Left ventricle myocardium inferior (tissue), 1 donor: ENCODE results near the gene ADAMTS7. TPM values are rescaled to one million over a fixed set of nuclear protein-coding genes. Genes with fewer than 3 reads are reported as not detected.
A peak's percentile ranks its signal among the peaks of the same experiment; 100 is the strongest.

Experiments used
- DNase-seq: peaks from one replicate; pipeline ENCODE4 v3.0.0-alpha.2; 2020
- H3K27ac ChIP-seq: fragments of 200-600 bp; replicated peaks from 2 replicates; pipeline ENCODE4 v1.8.0; 2021
- H3K27me3 ChIP-seq: fragments of 200-600 bp; 2 replicates; pipeline ENCODE4 v1.8.0; 2021; ENCODE audit warnings: low read depth
- H3K36me3 ChIP-seq: fragments of 200-600 bp; 2 replicates; pipeline ENCODE4 v1.8.0; 2021
- H3K4me1 ChIP-seq: fragments of 200-600 bp; 2 replicates; pipeline ENCODE4 v1.8.0; 2021
- H3K4me3 ChIP-seq: fragments of 200-600 bp; 2 replicates; pipeline ENCODE4 v1.8.0; 2021; ENCODE audit warnings: mild to moderate bottlenecking, moderate library complexity
- H3K9me3 ChIP-seq: fragments of 200-600 bp; replicated peaks from 2 replicates; pipeline ENCODE4 v1.8.0; 2021
- CTCF ChIP-seq: fragments of 200-600 bp; IDR thresholded peaks from 2 replicates; pipeline ENCODE4 v1.8.0; 2021; ENCODE audit warnings: antibody characterized with exemption, mild to moderate bottlenecking, borderline replicate concordance
- intact Hi-C: fragments of 100-400 bp; cut with micrococcal nuclease; formaldehyde crosslinking; loops from one replicate; pipeline ENCODE4 v1.11.0; 2022
- total RNA-seq: library from RNA; stranded (reverse); fragmentation: NEBNext Ultra II Directional; extraction: Animal tissue kit (Norgen Biotek cat#: 25700); gene quantifications from one replicate; pipeline ENCODE4 v1.2.1, GENCODE V29; 2021
- donor health status: DM: no; HTN: yes; CAD: no; lungs with severe emphysema.

Gene ADAMTS7
- total RNA-seq, 1 donor from 2014 or later, result 24.2 TPM

- Histone ChIP-seq H3K9me3 (peaks cover 6% of the 10 kb centered on the region), H3K36me3 (no peaks in the 10 kb centered on the region), H3K4me1 (no peaks in the 10 kb centered on the region), H3K4me3 (no peak overlapping the region), H3K27ac (no peak overlapping the region), H3K27me3 (peaks cover 28% of the 10 kb centered on the region)
- intact Hi-C loops, result no loop called here
- no peak for DNase-seq
- TF ChIP-seq CTCF, result no peak
Measured at GRCh38 chr15:78714890-78715289, 96.4 kb downstream of the ADAMTS7 start.

- Histone ChIP-seq H3K4me1 (peaks cover 8% of the 10 kb centered on the region), H3K36me3 (no peaks in the 10 kb centered on the region), H3K9me3 (peaks cover 6% of the 10 kb centered on the region), H3K4me3 (no peak overlapping the region), H3K27ac (no peak overlapping the region), H3K27me3 (peaks cover 26% of the 10 kb centered on the region)
- no peak for DNase-seq
- TF ChIP-seq CTCF, result no peak
- intact Hi-C loops, result no loop called here
Measured at GRCh38 chr15:78712797-78713515, 98.3 kb downstream of the ADAMTS7 start.

- H3K9me3 ChIP-seq, result peaks cover 6% of the 10 kb centered on the region
- no peaks in the 10 kb centered on the region for H3K36me3 ChIP-seq
- peaks cover 8% of the 10 kb centered on the region for H3K4me1 ChIP-seq
- intact Hi-C loops, result no loop called here
- TF ChIP-seq CTCF, result no peak
- no peak overlapping the region for H3K27ac ChIP-seq
- H3K27me3 ChIP-seq, result peaks cover 25% of the 10 kb centered on the region
- H3K4me3 ChIP-seq, result no peak overlapping the region
- no peak for DNase-seq
Measured at GRCh38 chr15:78711638-78712037, 99.6 kb downstream of the ADAMTS7 start.

GRCh38 chr15:78709263-78709882 lies 101.9 kb downstream of the ADAMTS7 start:
- intact Hi-C loops, result loop anchor here (5.0 to 10.0 kb wide), 2 partner anchors 65 to 92 kb away; partner anchors contain the start of gene CHRNB4
- H3K27me3 ChIP-seq, result peaks cover 25% of the 10 kb centered on the region
- TF ChIP-seq CTCF, result peak; percentile 91
- H3K27ac ChIP-seq, result no peak overlapping the region
- no peaks in the 10 kb centered on the region for H3K36me3 ChIP-seq
- H3K4me3 ChIP-seq, result no peak overlapping the region
- H3K4me1 ChIP-seq, result peaks cover 8% of the 10 kb centered on the region
- no peaks in the 10 kb centered on the region for H3K9me3 ChIP-seq
- peak; percentile 62 for DNase-seq

Other genes with a start within 250 kb of the ADAMTS7 start
- gene CHRNA5, start 245.9 kb downstream of the ADAMTS7 start, total RNA-seq, result 2.2 TPM
- 0.25 TPM for gene CHRNA3, start 190.5 kb downstream of the ADAMTS7 start, total RNA-seq
- not detected for gene CHRNB4, start 170.3 kb downstream of the ADAMTS7 start, total RNA-seq
- gene MORF4L1, start 61.4 kb upstream of the ADAMTS7 start, total RNA-seq, result 310 TPM
- 52.6 TPM for gene CTSH, start 133.6 kb upstream of the ADAMTS7 start, total RNA-seq